ELF-1 (cell line): ENCODE data around the gene ULK1.

Experiments used
- DNase-seq: peaks from one replicate; pipeline ENCODE4 v3.0.0-alpha.2; 2016; ENCODE audit warnings: low read depth, low spot score

Gene ULK1

GRCh38 chr12:131919366-131920156 is 25.1 kb downstream of the ULK1 start:
- DNase-seq = no peak

DNA sequence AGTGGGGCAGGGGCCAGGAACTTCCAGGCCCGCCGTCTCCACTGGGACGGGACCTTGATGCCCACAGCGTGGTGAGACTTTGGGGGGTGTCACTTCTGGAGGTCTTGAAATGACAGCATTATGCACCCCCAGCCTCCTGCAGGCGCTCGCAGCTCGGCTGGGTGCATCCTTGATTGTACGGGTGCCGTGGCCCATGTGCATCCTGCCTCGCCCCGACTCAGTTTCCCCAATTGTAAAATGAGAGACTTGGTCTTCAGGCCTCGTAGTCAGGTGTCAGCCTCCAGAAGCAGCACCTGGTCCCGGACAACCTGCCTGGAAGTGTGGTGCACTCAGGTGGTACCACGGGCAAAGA is 25.7 kb downstream of the ULK1 start:
- DNase-seq = no peak

DNA sequence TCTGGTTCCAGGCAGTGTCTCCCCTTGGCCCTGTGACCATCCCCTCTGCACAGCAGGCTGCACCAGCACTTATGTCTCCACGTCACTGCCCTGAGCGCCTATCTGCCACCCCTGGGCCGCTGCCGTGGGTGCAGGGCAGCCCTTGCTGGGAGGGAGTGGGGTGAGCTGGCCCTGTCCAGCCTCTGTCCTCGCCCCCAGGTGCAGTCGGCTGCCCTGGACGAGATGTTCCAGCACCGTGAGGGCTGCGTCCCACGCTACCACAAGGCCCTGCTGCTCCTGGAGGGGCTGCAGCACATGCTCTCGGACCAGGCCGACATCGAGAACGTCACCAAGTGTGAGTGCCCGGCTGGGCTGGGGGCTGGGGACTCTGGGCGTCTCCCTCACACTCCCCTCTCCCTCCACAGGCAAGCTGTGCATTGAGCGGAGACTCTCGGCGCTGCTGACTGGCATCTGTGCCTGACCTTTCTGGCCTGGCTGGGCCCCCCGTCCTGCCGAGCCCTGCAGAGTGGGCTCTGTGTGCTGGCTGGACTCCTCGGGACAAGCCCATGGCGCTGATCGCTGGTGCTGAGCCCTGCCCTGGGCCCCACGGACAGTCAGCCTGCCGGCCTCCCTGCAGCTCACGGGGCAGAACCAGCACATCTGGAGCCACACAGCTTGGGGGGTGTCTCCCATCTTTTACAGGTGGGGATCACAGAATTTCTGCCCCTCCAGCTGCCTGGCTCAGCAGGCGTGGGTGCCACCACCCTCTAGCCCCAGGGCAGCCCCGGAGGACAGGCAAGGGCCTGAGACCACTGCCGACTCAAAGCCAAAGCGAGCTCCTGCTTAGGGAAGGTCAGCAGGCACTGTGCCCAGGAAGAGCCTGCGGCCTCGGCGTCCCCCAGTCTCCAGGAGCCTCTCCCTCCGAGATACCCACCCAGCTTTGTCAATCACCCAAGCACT is 26.7 kb downstream of the ULK1 start:
- DNase-seq = no peak

DNA sequence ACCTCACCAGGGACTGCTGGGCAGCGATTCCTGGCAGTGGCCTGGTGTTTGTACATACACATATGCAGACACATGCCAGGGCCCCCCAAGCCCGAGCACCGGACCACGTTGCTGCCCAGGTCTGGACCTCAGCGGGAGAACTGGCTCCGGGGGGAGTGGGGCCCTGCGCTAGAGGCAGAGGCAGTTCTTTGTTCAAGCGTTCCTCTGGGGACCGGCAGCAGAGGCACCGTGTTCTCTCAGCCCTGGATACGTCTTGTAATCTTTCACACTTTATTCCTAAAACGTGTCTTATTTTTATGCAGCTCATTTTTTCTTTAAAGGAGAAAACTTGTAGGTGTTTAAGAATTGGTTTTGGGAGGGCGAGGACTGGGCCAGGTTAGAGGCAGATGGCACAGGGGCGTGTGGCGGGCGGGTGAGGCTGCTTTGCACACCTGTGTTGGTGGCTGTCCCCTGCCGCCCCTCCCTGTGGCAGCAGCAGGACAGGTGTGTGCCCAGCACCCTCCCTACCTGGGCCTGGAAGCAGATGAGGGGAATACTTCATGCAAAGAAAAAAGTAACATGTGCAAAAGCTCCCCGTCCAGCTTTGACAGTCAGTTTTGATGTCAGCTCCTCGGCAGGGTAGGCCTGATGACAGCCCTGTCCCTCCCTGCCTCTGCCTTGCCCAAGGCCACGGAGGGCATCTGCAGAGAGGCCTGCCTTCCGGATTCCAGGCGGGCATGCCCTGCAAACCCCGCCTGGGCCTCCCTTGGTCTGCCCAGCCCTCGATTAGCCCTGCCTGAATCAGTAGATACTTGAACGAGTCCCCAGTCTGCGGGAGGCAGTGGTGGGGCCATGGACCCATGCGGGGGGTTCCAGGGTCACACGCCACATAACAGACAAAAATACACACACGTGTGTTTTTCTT is 27.7 kb downstream of the ULK1 start:
- DNase-seq = no peak

- no peak for DNase-seq
These were observed 28.4 kb downstream of the ULK1 start for GRCh38 chr12:131922772-131923171.

GRCh38 chr12:131923260-131923659 is 28.8 kb downstream of the ULK1 start:
- DNase-seq = no peak

- DNase-seq = peak; percentile 26
These were observed 33.0 kb downstream of the ULK1 start for GRCh38 chr12:131927110-131928079.

DNA sequence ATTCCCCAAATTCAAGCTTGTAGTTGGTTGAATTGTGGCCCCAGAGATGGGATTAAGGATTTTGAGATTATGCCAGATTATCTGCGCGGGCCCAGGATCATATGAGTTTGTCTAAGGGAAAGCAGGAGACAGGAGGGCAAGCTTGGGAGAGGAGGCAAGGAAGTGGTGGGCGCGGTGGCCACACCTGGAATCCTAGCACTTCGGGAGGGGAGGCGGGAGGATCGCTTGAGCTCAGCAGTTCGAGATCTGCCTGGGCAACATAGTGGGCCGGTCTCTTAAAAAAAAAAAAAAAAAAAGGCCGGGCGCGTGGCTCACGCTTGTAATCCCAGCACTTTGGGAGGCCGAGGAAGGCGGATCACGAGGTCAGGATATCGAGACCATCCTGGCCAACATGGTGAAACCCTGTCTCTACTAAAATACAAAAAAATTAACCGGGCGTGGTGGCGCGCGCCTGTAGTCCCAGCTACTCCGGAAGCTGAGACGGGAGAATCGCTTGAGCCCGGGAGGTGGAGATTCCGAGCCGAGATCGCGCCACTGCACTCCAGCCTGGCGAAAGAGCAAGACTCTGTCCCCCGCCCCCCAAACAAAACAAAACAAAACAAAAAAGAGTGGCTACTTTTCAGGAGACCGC is 33.8 kb downstream of the ULK1 start:
- DNase-seq = peak; percentile 62

DNA sequence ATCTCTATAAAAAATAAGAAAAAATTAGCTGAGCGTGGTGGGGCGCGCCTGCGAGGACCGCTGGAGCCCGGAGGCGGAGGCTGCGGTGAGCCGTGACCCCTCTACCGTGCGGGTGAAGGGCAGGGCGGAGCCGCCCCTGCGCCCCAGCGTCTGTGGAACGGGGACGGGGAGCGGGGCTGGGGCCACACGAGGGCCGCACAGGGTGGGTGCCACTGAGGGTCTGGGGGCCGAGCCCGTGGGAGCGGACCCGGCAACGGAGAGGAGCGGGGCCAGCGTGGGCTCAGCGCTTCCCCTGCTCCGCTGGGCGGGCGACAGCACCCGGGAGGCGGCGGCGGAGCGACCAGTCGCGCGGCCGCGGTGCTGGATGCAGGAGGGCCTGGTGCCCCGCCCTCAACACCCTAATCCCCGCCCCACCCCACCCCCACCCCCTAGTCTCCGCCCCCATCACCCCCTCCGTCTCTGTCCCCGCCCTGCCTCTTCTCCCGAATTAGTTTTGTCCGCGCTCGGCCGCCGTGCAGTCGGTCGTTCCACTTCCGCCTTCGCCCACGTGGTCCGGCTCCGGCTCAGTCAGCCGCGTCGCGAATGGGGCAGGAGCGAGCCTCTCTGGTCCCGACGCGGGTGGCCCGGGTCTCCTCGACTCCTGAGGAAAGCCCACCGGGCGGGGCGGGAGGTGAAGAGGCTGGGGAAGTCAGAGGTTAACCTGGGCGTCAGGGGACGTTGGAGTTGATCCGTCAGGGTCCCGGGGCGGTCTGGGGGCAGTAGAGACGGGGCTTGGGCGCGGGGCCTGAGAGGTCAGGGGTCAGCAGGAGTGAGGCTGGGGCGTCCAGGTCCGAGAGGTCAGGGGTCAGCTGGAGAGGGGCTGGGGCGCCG is 34.5 kb downstream of the ULK1 start, which contains the start of gene PUS1:
Gene PUS1, plus strand, starts transcription at position 566 of the 870 bp plus-strand sequence. CDS start 447 bp downstream, outside the sequence.
- DNase-seq = peak; percentile 94

GRCh38 chr12:131929581-131930456 is 35.4 kb downstream of the ULK1 start:
- peak; percentile 39 for DNase-seq

DNA sequence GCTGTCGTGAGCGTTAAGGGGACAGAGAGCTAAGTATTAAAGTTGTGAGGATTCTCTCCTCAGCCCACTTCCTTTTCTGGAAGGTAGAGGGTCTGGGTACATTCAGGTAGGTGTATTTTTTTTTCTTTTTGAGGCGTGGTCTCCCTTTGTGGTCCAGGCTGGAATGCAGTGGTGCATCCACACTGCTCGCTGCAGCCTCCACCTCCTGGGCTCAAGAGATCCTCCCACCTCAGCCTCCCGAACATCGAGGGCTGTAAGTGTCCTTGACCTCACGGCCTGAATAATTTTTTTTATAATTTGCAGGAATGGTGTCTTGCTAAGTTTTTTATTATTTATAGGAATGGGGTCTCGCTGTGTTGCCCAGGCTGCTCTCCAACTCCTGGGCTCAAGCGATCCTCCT is 36.1 kb downstream of the ULK1 start:
- DNase-seq = no peak

- no peak for DNase-seq
These were observed 39.0 kb downstream of the ULK1 start for GRCh38 chr12:131933387-131933786.

DNA sequence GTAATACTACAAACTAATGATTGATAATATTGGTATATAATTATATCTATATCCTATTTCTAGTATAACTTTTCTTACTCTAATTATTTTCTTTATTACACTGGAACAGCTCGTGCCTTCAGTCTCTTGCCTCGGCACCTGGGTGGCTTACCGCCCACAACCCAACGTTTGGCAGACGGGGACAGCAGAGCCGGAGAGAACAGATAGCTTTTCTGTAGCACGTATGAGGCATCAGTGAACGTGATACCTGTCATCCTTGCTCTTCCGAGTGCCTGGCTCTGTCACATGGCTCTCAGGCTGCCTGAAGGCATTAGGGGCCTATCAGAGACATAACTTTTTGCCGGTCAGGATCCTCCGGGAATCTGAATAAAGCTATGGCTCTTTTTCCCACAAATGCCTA is 40.1 kb downstream of the ULK1 start:
- no peak for DNase-seq

DNA sequence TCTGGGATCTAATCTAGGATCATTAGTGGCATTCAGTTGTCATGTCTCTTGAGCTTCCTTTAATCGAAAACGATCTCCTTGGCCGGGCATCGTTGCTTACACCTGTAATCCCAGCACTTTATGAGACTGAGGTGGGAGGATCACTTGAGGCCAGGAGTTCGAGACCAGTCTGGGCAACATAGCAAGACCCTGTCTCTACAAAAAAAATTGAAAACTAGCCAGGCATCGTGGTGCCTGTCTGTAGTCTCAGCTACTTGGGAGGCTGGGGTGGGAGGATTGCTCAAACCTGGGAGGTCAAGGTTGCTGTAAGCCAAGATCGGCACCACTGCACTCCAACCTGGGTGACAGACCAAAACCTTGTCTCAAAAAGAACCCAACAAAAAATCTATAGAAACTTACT is 43.7 kb downstream of the ULK1 start:
- DNase-seq = no peak

- no peak for DNase-seq
These were observed 44.6 kb downstream of the ULK1 start for GRCh38 chr12:131939007-131939406.

GRCh38 chr12:131940141-131940547 is 45.7 kb downstream of the ULK1 start:
- no peak for DNase-seq

- no peak for DNase-seq
These were observed 46.9 kb downstream of the ULK1 start for GRCh38 chr12:131941116-131941986.
